SK-N-SH (cell line): ENCODE data around the gene DPP4. TPM values are rescaled to one million over a fixed set of nuclear protein-coding genes. Genes with fewer than 3 reads are reported as not detected.

Experiments
- CTCF ChIA-PET: fragments of 300-600, 350-600 bp; formaldehyde crosslinking; extraction: SDS; loops from one replicate; lab custom pipeline; 2021; lab: Yijun Ruan, JAX
- POLR2A ChIA-PET: fragments of 350-600 bp; sonication (Branson Sonifier 250); formaldehyde crosslinking; extraction: SDS; loops from one replicate; lab custom pipeline; 2020; ENCODE audit warnings: antibody characterized with exemption, inconsistent platforms; lab: Yijun Ruan, JAX
- DNase-seq: peaks from one replicate; pipeline ENCODE4 v3.0.0; 2012
- H2AFZ ChIP-seq: fragments of 200-600 bp; sonication (generic); 2 replicates; pipeline ENCODE4 v1.8.1; 2016; ENCODE audit warnings: antibody characterized with exemption, mild to moderate bottlenecking, low read depth
- H3F3A ChIP-seq: fragments of 200-600 bp; sonication (generic); replicated peaks from 2 replicates; pipeline ENCODE3; 2016; ENCODE audit warnings: antibody characterized with exemption, mild to moderate bottlenecking; ENCODE audit not compliant: insufficient read depth
- H3K27ac ChIP-seq, 2 experiments: fragments of 200-500 bp in 1 of 2; fragments of 200-600 bp in 1 of 2; sonication (Bioruptor generic) in 1 of 2; sonication (generic), shearing (Covaris generic) in 1 of 2; 2 replicates each; pipeline versions ENCODE4 v1.5.1 to v1.6.1; 2014 to 2016; ENCODE audit warnings: low read depth in 2 of 2, inconsistent platforms in 1 of 2, low read length in 1 of 2, mild to moderate bottlenecking in 1 of 2, mixed read lengths in 1 of 2
- H3K27me3 ChIP-seq: fragments of 200-600 bp; sonication (generic), shearing (Covaris generic); 2 replicates; pipeline ENCODE4 v1.6.1; 2016; ENCODE audit warnings: mixed run types; ENCODE audit not compliant: insufficient read depth
- H3K36me3 ChIP-seq, 2 experiments: fragments of 200-500 bp in 1 of 2; fragments of 200-600 bp in 1 of 2; sonication (Bioruptor generic) in 1 of 2; sonication (generic) in 1 of 2; replicated peaks in 1 of 2; 2 replicates each; pipeline versions ENCODE3 to v1.5.1; 2014 to 2016; ENCODE audit warnings: low read length in 1 of 2, mild to moderate bottlenecking in 1 of 2; ENCODE audit not compliant: insufficient read depth in 2 of 2, control insufficient read depth in 1 of 2
- H3K4me1 ChIP-seq, 2 experiments: fragments of 200-500 bp in 1 of 2; fragments of 200-600 bp in 1 of 2; sonication (Bioruptor generic) in 1 of 2; sonication (generic), shearing (Covaris generic) in 1 of 2; 2 replicates each; pipeline versions ENCODE4 v1.5.1 to v1.6.1; 2014 to 2016; ENCODE audit warnings: low read depth in 1 of 2, low read length in 1 of 2, mixed run types in 1 of 2; ENCODE audit not compliant: insufficient read depth in 2 of 2, control insufficient read depth in 1 of 2
- H3K4me2 ChIP-seq: fragments of 200-600 bp; sonication (generic), shearing (Covaris generic); 2 replicates; pipeline ENCODE4 v1.6.1; 2017; ENCODE audit warnings: mixed run types
- H3K4me3 ChIP-seq, 2 experiments: fragments of 200-500 bp in 1 of 2; fragments of 200-600 bp in 1 of 2; sonication (Bioruptor generic) in 1 of 2; sonication (generic), shearing (Covaris generic) in 1 of 2; 2 replicates each; pipeline versions ENCODE4 v1.5.1 to v1.8.1; 2014 to 2016; ENCODE audit warnings: low read depth in 2 of 2, inconsistent platforms in 1 of 2, low read length in 1 of 2, mild to moderate bottlenecking in 1 of 2, mixed read lengths in 1 of 2, moderate library complexity in 1 of 2
- H3K79me2 ChIP-seq: fragments of 200-600 bp; sonication (generic); 2 replicates; pipeline ENCODE4 v1.8.1; 2017; ENCODE audit warnings: mild to moderate bottlenecking; ENCODE audit not compliant: insufficient read depth
- H3K9ac ChIP-seq: fragments of 200-600 bp; sonication (generic); 2 replicates; pipeline ENCODE4 v1.6.1; 2017; ENCODE audit warnings: mixed run types
- H3K9me2 ChIP-seq: fragments of 200-600 bp; sonication (generic); 2 replicates; pipeline ENCODE4 v1.6.1; 2017; ENCODE audit warnings: mixed run types
- H3K9me3 ChIP-seq: fragments of 200-600 bp; sonication (generic); 2 replicates; pipeline ENCODE4 v1.6.1; 2017; ENCODE audit warnings: mixed run types, mild to moderate bottlenecking, moderate library complexity
- H4K20me1 ChIP-seq: fragments of 200-600 bp; sonication (generic); 2 replicates; pipeline ENCODE4 v1.6.1; 2017; ENCODE audit warnings: mild to moderate bottlenecking, mixed run types; ENCODE audit not compliant: insufficient read depth
- EP300 ChIP-seq, 2 experiments: IDR thresholded peaks; 2 replicates each; pipeline versions ENCODE4 v1.4.0 to v1.6.1; 2012; ENCODE audit warnings: borderline replicate concordance in 1 of 2, low read depth in 1 of 2, low read length in 1 of 2
- FOSL2 ChIP-seq: IDR thresholded peaks from 2 replicates; pipeline ENCODE4 v1.4.0; 2012; ENCODE audit warnings: low read depth, mild to moderate bottlenecking, moderate library complexity, borderline replicate concordance
- FOXJ3 ChIP-seq: sonication (generic); formaldehyde crosslinking; IDR thresholded peaks from 2 replicates; pipeline ENCODE4 v1.5.1; 2020; ENCODE audit warnings: mild to moderate bottlenecking, missing genetic modification reagents
- FOXM1 ChIP-seq: IDR thresholded peaks from 2 replicates; pipeline ENCODE4 v1.4.0; 2012; ENCODE audit warnings: low read depth, mild to moderate bottlenecking
- GATA2 ChIP-seq: sonication (generic); formaldehyde crosslinking; IDR thresholded peaks from 2 replicates; pipeline ENCODE4 v1.5.0; 2020; ENCODE audit warnings: mild to moderate bottlenecking, missing genetic modification reagents
- IRF3 ChIP-seq: fragments of 150-350 bp; IDR thresholded peaks from 2 replicates; pipeline ENCODE4 v1.6.1; 2016; ENCODE audit warnings: mild to moderate bottlenecking, low read depth, low read length
- MEF2A ChIP-seq: IDR thresholded peaks from 2 replicates; pipeline ENCODE4 v1.4.0; 2012; ENCODE audit warnings: low read depth, borderline replicate concordance
- MXI1 ChIP-seq: IDR thresholded peaks from 2 replicates; pipeline ENCODE4 v1.6.1; 2012; ENCODE audit warnings: mild to moderate bottlenecking, low read depth, low read length, improper control_type of control experiment
- NFIC ChIP-seq: IDR thresholded peaks from 2 replicates; pipeline ENCODE4 v1.4.0; 2012; ENCODE audit warnings: borderline replicate concordance
- NRF1 ChIP-seq: IDR thresholded peaks from 2 replicates; pipeline ENCODE4 v1.6.1; 2012; ENCODE audit warnings: low read depth, mild to moderate bottlenecking, low read length
- RAD21 ChIP-seq: IDR thresholded peaks from 2 replicates; pipeline ENCODE4 v1.6.1; 2012; ENCODE audit warnings: mild to moderate bottlenecking, low read length
- RFX5 ChIP-seq: IDR thresholded peaks from 2 replicates; pipeline ENCODE4 v1.6.1; 2012; ENCODE audit warnings: mild to moderate bottlenecking, improper control_type of control experiment, low read length
- RXRA ChIP-seq: IDR thresholded peaks from 2 replicates; pipeline ENCODE4 v1.4.0; 2012; ENCODE audit warnings: low read depth, mild to moderate bottlenecking, borderline replicate concordance
- SIN3A ChIP-seq: IDR thresholded peaks from 2 replicates; pipeline ENCODE4 v1.6.1; 2012; ENCODE audit warnings: low read depth, mild to moderate bottlenecking, low read length, moderate library complexity, borderline replicate concordance
- SMC3 ChIP-seq: IDR thresholded peaks from 2 replicates; pipeline ENCODE4 v1.6.1; 2012; ENCODE audit warnings: low read depth, low read length, improper control_type of control experiment
- TCF12 ChIP-seq: IDR thresholded peaks from 2 replicates; pipeline ENCODE4 v1.4.0; 2012
- TEAD4 ChIP-seq: IDR thresholded peaks from 2 replicates; pipeline ENCODE4 v1.4.0; 2012; ENCODE audit warnings: mild to moderate bottlenecking, borderline replicate concordance; ENCODE audit not compliant: insufficient read depth
- USF1 ChIP-seq: IDR thresholded peaks from 2 replicates; pipeline ENCODE4 v1.4.0; 2012; ENCODE audit warnings: low read depth, borderline replicate concordance
- YY1 ChIP-seq: IDR thresholded peaks from 2 replicates; pipeline ENCODE4 v1.4.0; 2012; ENCODE audit warnings: low read depth, mild to moderate bottlenecking
- WGBS: methylation state at CpG from one replicate; pipeline ENCODE4 v1.1.6; 2017; ENCODE audit warnings: low lambda C conversion rate; 5-methylcytosine and 5-hydroxymethylcytosine counted together
- polyA plus RNA-seq, 3 experiments: library from polyadenylated mRNA; depleted of rRNA; stranded (reverse); fragments of >200 nt; gene quantifications; 2 replicates each; pipeline ENCODE4 v1.2.3, GENCODE V29; 2012
- TF ChIP-seq, protein P1 (sequence below): fragments of 200-600 bp; sonication (generic); IDR thresholded peaks from 2 replicates; pipeline ENCODE4 v1.6.1; 2017; ENCODE audit warnings: antibody characterized with exemption, mild to moderate bottlenecking, moderate library complexity
- TF ChIP-seq, protein P2 (sequence below): fragments of 150-350 bp; IDR thresholded peaks from 2 replicates; pipeline ENCODE4 v1.6.1; 2017; ENCODE audit warnings: antibody characterized with exemption, low read length, low read depth, borderline replicate concordance
- TF ChIP-seq, protein P3 (sequence below): IDR thresholded peaks from 2 replicates; pipeline ENCODE4 v1.4.0; 2012; ENCODE audit warnings: low read depth

DPP4 gene
- polyA plus RNA-seq, 1 of the 3 experiments (the other 2 are of a cell fraction), result 5.0 TPM

DNA sequence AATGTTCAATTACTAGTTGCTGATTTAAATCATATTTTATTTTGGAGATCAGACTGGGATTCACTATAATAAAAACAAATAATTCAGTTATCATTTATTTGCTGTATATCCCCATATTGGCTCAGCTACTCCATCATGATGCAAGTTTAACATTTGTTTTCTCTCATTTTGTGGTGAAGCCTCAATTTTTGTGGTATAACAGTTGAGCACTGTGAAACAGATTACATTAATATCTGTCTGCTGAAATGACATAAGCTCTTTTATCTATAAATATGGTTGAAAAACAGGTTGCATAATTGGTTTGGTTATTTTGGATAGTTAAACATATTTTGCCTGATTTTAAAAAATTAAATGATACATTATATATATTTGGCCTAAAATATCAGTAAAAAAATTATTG lies 67.7 kb downstream of the DPP4 start:
- Histone ChIP-seq H3F3A (no peaks in the 10 kb centered on the region), H3K4me2 (no peak overlapping the region), H4K20me1 (no peaks in the 10 kb centered on the region), H3K27me3 (no peaks in the 10 kb centered on the region), H3K4me3 (no peak overlapping the region), H3K27ac (no peak overlapping the region), H3K36me3 (no peaks in the 10 kb centered on the region), H3K9me3 (no peaks in the 10 kb centered on the region), H3K4me1 (no peaks in the 10 kb centered on the region), H3K9ac (no peak overlapping the region), H3K79me2 (no peaks in the 10 kb centered on the region), H2AFZ (no peak overlapping the region), H3K9me2 (no peaks in the 10 kb centered on the region)
- TF ChIP-seq YY1 (no peak), EP300 (IDR thresholded peaks at IDR 0.05; ENCODE audit: borderline replicate concordance in 1 of 2, low read depth in 1 of 2, low read length in 1 of 2) (no peak), NRF1 (no peak), GATA2 (CRISPR knock-in tag) (no peak), FOXM1 (no peak), FOSL2 (no peak), SMC3 (no peak), SIN3A (no peak), TEAD4 (no peak), RXRA (no peak)
- TF ChIP-seq, protein P1, sequence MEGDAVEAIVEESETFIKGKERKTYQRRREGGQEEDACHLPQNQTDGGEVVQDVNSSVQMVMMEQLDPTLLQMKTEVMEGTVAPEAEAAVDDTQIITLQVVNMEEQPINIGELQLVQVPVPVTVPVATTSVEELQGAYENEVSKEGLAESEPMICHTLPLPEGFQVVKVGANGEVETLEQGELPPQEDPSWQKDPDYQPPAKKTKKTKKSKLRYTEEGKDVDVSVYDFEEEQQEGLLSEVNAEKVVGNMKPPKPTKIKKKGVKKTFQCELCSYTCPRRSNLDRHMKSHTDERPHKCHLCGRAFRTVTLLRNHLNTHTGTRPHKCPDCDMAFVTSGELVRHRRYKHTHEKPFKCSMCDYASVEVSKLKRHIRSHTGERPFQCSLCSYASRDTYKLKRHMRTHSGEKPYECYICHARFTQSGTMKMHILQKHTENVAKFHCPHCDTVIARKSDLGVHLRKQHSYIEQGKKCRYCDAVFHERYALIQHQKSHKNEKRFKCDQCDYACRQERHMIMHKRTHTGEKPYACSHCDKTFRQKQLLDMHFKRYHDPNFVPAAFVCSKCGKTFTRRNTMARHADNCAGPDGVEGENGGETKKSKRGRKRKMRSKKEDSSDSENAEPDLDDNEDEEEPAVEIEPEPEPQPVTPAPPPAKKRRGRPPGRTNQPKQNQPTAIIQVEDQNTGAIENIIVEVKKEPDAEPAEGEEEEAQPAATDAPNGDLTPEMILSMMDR, result no peak
- TF ChIP-seq, protein P2, sequence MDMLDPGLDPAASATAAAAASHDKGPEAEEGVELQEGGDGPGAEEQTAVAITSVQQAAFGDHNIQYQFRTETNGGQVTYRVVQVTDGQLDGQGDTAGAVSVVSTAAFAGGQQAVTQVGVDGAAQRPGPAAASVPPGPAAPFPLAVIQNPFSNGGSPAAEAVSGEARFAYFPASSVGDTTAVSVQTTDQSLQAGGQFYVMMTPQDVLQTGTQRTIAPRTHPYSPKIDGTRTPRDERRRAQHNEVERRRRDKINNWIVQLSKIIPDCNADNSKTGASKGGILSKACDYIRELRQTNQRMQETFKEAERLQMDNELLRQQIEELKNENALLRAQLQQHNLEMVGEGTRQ, result no peak
- POLR2A ChIA-PET, result no interaction called here
- CTCF ChIA-PET, result no interaction called here
- no peak for DNase-seq

- H3K4me2 ChIP-seq, result no peak overlapping the region
- WGBS, result 38% methylated on average over 3 of the region's 3 CpGs
- TF ChIP-seq IRF3 (no peak), USF1 (no peak), MXI1 (no peak), TCF12 (no peak), MEF2A (no peak), FOXJ3 (CRISPR knock-in tag) (no peak), RXRA (no peak), FOXM1 (no peak), RAD21 (no peak), NFIC (no peak), EP300 (IDR thresholded peaks at IDR 0.05; ENCODE audit: borderline replicate concordance in 1 of 2, low read depth in 1 of 2, low read length in 1 of 2) (no peak), FOSL2 (no peak), YY1 (no peak), RFX5 (no peak)
- TF ChIP-seq, protein P3, sequence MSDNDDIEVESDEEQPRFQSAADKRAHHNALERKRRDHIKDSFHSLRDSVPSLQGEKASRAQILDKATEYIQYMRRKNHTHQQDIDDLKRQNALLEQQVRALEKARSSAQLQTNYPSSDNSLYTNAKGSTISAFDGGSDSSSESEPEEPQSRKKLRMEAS, result no peak
- POLR2A ChIA-PET, result no interaction called here
- DNase-seq, result no peak
- no peak overlapping the region for H2AFZ ChIP-seq
- no peak overlapping the region for H3K27ac ChIP-seq
- no peaks in the 10 kb centered on the region for H3K9me2 ChIP-seq
- no peaks in the 10 kb centered on the region for H3K36me3 ChIP-seq
- no peaks in the 10 kb centered on the region for H3F3A ChIP-seq
- H3K79me2 ChIP-seq, result no peaks in the 10 kb centered on the region
- H3K4me3 ChIP-seq, result no peak overlapping the region
- H3K9ac ChIP-seq, result no peak overlapping the region
- CTCF ChIA-PET, result interaction anchor here (1.1 to 1.5 kb wide), 2 partner anchors 19 to 300 kb away, joined by 3 to 4 read pairs; no protein-coding TSS in a partner anchor
- no peaks in the 10 kb centered on the region for H3K9me3 ChIP-seq
- no peaks in the 10 kb centered on the region for H3K4me1 ChIP-seq
- H3K27me3 ChIP-seq, result no peaks in the 10 kb centered on the region
- no peaks in the 10 kb centered on the region for H4K20me1 ChIP-seq
Measured at GRCh38 chr2:162004031-162004430, 70.0 kb downstream of the DPP4 start.
